ENCODE measurements around the gene ERH.

ERH gene

DNA sequence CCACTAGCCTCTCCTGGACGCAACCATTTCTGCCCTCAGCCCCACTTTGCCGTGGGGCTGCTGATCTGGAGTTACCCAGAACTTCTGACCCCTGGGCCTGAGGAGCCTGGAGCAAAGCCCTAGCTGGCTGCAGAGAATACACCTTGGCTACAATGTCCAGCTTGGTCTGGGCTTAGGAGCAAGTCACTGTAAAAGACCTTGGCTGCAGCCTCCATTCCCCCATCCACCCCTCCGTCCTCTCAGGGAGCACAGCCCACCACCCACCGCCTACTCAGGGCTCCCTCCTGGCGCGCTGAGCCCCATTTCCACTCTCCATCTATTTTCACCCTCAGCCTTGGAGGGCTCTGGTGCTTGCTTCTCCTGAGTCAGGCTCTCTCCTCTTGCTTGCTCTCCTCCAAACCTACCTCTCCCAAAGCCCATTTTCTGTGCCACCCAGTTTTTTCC lies 42.9 kb downstream of the ERH start:
- DNase-seq: no peak

DNA sequence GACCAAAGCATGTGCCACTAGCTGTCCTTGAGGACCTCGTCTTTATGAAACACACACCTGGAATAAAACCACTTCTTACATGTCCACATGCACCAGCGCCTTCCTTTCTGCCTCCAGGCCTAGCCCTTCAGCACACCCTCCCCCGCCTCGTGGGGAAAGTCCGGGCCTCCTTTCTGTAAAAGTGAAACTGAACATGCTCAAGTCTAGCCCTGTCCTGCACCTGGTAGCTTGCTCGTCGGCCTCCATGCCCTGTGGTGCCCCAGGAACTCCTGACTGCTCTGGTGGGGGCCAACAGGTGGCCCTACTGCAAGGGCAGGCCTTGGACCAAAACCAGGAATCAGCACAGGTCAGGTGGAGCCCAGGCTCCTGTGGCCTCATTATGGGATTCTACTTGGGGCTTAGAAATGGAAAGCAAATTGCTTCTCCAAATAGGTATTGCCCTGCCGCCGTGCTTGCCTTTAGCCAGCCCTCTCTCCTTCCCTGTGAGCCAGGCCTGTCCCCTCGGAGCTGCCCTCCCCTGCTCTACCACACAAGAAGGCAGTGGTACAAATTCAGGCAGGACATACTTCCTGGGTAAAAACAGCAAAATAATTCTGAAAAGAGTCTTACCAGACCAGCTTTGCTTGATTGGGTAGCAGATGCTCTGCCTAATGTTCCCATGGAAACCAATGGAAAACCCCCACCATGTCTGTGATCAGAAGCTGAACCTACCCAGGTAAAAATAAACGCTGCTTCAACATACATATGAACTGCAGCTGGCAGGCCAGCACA lies 43.5 kb downstream of the ERH start:
- peak; percentile 38 for DNase-seq

DNA sequence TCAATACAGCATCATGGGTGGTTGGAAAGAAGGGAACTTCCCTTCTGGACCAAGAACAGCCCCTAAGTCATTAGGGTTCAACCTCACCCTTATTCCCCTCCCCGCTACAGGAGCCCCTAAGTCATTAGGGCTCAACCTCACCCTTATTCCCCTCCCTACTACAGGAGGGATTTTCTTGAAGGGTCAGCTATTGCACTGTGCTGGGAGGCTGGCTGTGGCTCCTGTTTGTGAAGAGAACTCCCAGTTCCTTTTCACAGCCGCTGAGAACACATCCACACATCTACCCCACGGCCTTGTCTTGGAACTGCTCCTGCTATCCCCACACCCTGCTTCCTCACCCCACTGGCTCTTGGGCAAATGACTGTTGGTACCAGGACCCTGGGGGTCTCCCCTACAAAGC lies 44.9 kb downstream of the ERH start:
- no peak for DNase-seq

DNA sequence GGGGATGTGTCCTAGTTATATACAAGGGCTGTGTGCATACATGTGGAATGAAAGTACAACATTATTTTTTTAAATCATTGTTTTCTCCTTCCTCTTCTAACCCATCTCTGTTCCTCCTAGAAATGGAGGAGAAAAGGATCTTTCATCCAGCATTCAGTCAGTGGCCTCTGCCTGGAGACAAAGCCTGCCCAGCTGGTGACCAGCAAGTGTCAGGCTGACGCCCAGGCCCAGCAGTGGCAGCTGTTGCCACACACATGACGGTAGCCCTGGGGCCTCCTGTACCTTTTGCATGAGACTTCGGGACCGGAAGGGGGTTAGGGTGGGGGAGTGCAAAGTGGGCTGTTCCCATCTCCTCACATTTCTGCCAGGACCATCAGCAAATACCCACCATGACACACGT lies 46.2 kb downstream of the ERH start:
- DNase-seq: no peak

GRCh38 chr14:69351385-69351784 lies 46.7 kb downstream of the ERH start:
- no peak for DNase-seq

DNA sequence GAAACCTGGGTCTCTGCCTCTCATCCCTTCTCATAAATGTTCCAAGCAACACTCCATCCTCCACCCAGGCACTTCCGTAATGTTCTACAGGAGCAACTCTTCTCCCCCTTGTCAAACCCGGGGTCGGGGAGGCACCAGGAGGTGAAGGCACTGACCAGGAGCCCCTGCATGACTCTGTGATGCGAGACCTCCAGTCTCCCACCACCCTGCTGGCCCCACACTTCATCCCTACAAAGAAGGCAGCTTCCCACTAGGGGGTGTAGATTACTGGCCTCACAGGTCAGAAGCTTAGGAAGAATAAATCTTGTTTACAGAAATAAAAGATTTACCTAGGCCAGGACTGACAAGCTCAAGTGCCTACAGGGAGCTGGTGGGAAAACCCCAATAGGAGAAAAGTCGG lies 47.2 kb downstream of the ERH start:
- DNase-seq: no peak

GRCh38 chr14:69349091-69349777 lies 48.9 kb downstream of the ERH start:
- no peak for DNase-seq

- DNase-seq: no peak
These were observed 51.4 kb downstream of the ERH start for GRCh38 chr14:69346710-69347109.

- no peak for DNase-seq
These were observed 52.7 kb downstream of the ERH start for GRCh38 chr14:69345402-69345801.

GRCh38 chr14:69344171-69344570 lies 53.9 kb downstream of the ERH start:
- DNase-seq: no peak

DNA sequence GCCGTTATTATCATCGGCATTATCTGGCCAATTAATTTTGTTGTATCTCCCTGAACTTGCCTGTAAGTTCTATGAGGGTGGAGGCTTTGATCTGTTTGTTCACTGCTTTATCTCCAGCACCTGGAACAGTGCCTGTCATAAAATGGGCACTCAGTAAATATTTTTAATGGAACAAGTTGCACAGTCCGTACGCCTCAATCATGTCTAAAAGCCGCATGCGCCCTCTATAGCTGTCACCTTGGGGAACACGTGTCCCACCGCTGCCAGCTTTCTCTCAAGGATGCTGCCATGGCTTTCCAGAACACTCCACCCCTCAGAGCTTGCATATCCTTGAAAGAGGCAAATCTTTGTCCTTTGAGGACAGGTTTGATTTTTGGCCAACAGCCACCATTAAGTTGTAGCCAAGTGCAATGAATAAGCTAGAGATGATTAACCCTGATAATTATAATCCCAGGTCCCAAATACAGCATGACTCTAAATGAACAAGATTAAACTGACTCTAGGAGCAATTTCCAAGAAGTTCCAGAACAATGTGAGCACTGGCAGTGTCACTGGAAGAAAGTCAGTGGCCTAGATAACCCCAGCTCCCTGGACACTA lies 55.1 kb downstream of the ERH start:
- no peak for DNase-seq

GRCh38 chr14:69339426-69339825 lies 58.7 kb downstream of the ERH start:
- DNase-seq: no peak

DNA sequence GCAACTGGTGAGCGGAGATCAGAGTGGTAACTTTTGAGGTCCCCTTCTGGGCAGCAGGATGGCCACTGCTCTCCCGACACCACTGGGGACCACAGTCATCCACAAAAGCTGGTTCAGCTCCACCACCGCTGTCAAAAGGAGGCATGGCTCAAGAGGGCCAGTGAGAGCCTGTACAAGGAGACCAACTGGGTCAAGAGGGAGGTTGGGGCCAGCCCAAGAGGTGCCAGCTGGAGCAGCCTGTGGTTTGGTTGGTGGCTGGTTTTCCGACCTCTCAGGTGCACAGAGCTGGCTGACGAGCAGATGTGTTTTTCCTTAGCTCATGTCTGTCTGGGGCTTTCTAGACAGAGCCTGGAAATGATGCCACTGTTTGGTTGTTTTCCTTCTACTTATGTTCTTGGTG lies 60.1 kb downstream of the ERH start:
- DNase-seq: no peak

- no peak for DNase-seq
These were observed 62.7 kb downstream of the ERH start for GRCh38 chr14:69335371-69335771.

DNA sequence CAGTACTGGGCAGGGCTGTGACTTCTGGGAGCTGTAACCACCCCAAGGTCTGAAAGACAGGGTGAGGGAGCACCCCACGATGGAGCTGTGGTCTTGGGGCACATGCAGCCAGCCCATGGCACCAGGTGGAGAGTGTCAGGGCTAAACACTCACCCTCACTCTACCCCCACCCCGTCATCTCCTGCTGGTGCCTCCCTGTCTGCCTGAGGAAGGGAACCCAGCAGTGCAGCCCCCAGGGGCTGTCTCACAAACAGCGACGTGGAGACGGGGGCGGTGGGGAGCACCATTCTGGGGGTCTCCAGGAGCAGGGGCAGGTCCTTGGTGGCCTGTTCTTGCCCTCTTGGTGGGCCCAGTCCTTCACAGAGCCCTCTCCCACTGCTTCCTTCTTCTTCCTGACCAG lies 63.5 kb downstream of the ERH start:
- no peak for DNase-seq

DNA sequence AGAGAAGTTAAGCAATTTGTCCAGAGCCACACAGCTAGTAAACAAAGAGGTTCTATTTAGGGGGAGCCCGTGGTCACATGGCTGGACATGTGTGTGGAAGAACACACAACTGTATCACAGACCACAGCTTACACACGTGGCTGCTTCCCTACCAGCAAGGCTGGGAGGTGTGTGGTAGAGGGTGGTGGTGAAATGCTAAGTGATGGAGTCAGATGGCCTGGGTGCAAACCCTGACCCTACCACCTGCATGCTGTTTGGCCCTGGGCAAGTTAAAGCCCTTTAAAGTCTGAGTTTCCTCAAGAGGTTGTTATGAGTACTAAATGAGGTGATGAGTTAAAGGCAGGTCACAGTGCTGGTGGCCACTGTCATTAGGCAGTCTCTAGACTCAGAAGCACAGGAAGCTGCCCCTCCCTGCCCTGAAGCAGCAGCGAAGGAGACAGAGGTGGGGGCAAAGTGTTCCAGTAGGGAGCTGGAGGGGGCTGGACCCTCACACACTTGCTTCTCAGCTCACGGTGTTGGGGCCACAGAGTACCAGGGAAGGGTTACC lies 64.2 kb downstream of the ERH start:
- no peak for DNase-seq

GRCh38 chr14:69332782-69333395 lies 65.2 kb downstream of the ERH start:
- DNase-seq: no peak

- no peak for DNase-seq
These were observed 66.9 kb downstream of the ERH start for GRCh38 chr14:69331206-69331605.

All from activated T-cell treated with anti-CD3 and anti-CD28 coated beads, Interleukin-2, amount 50 U/mL, for 1 hour (primary cell).